Fibroblast of lung (primary cell): Measurements from ENCODE around the gene ASPRV1. TPM values are rescaled to one million over a fixed set of nuclear protein-coding genes. Genes with fewer than 3 reads are reported as not detected.

Experiments used
- DNase-seq, 2 donors: peaks; one replicate each; pipeline versions ENCODE4 v3.0.0 to v3.0.0-alpha.2; 2010; ENCODE audit warnings: low read depth in 2 of 2
- H2AFZ ChIP-seq: 2 replicates; pipeline ENCODE4 v1.5.1; 2012; ENCODE audit warnings: low read length, control low read depth, inconsistent platforms
- H3K27ac ChIP-seq: 2 replicates; pipeline ENCODE4 v1.5.1; 2011; ENCODE audit warnings: low read length, control low read depth; ENCODE audit not compliant: insufficient read depth
- H3K27me3 ChIP-seq: 2 replicates; pipeline ENCODE4 v1.5.1; 2011; ENCODE audit warnings: mild to moderate bottlenecking, low read length; ENCODE audit not compliant: control insufficient read depth, insufficient read depth
- H3K36me3 ChIP-seq: 2 replicates; pipeline ENCODE4 v1.5.1; 2011; ENCODE audit warnings: low read length; ENCODE audit not compliant: control insufficient read depth, insufficient read depth
- H3K4me1 ChIP-seq: 2 replicates; pipeline ENCODE4 v1.5.1; 2011; ENCODE audit warnings: low read length; ENCODE audit not compliant: control insufficient read depth, insufficient read depth; ENCODE audit errors: extremely low read depth
- H3K4me2 ChIP-seq: 2 replicates; pipeline ENCODE4 v1.5.1; 2011; ENCODE audit warnings: low read length, control low read depth; ENCODE audit not compliant: insufficient read depth; ENCODE audit errors: extremely low read depth
- H3K4me3 ChIP-seq, 4 experiments: fragments of 200-600 bp in 1 of 4; sonication (generic) in 1 of 4; replicated peaks in 1 of 4; 2 replicates each; pipeline ENCODE4 v1.5.1; 2011 to 2016; ENCODE audit warnings: low read length in 4 of 4, low read depth in 3 of 4, mild to moderate bottlenecking in 3 of 4, control low read depth in 2 of 4, inconsistent platforms in 1 of 4, mixed read lengths in 1 of 4; ENCODE audit not compliant: insufficient read depth in 1 of 4; ENCODE audit errors: control extremely low read depth in 1 of 4
- H3K79me2 ChIP-seq: 2 replicates; pipeline ENCODE4 v1.5.1; 2012; ENCODE audit warnings: mild to moderate bottlenecking, low read length, inconsistent platforms; ENCODE audit not compliant: control insufficient read depth, insufficient read depth
- H3K9ac ChIP-seq: 2 replicates; pipeline ENCODE4 v1.5.1; 2011; ENCODE audit warnings: mild to moderate bottlenecking, low read length, control low read depth; ENCODE audit not compliant: insufficient read depth
- H3K9me3 ChIP-seq: 2 replicates; pipeline ENCODE4 v1.5.1; 2012; ENCODE audit warnings: low read depth, low read length; ENCODE audit not compliant: control insufficient read depth, insufficient read depth
- H4K20me1 ChIP-seq: 2 replicates; pipeline ENCODE4 v1.5.1; 2011; ENCODE audit warnings: low read length; ENCODE audit not compliant: control insufficient read depth, insufficient read depth; ENCODE audit errors: extremely low read depth
- EZH2 ChIP-seq: IDR thresholded peaks from 2 replicates; pipeline ENCODE4 v1.5.1; 2012; ENCODE audit warnings: low read length, control low read depth, mild to moderate bottlenecking; ENCODE audit errors: missing control alignments
- polyA plus RNA-seq, 2 donors: library from polyadenylated mRNA; depleted of rRNA in 1 of 2; stranded (reverse) in 1 of 2; unstranded in 1 of 2; fragments of >200 nt; gene quantifications; 2 replicates each; pipeline ENCODE4 v1.2.1, GENCODE V29; 2011 to 2012; ENCODE audit warnings: missing spikeins in 1 of 2
- total RNA-seq: library from RNA; depleted of rRNA; stranded (reverse); fragments of >200 nt; gene quantifications from 2 replicates; pipeline ENCODE4 v1.2.1, GENCODE V29; 2014
- TF ChIP-seq, protein P1 (sequence below), 2 donors: IDR thresholded peaks in 1 of 2; conservative IDR thresholded peaks in 1 of 2; 1 replicate in 1 of 2; 2 replicates in 1 of 2; pipeline ENCODE4 v1.5.1; 2011 to 2012; ENCODE audit warnings: low read length in 2 of 2, control low read depth in 1 of 2, inconsistent platforms in 1 of 2, low read depth in 1 of 2, mild to moderate bottlenecking in 1 of 2

Gene ASPRV1
- total and polyA plus RNA-seq, 2 donors (not counting 1 experiment from before 2014, with no cell fraction given) = 0.08 to 0.33 TPM

DNA sequence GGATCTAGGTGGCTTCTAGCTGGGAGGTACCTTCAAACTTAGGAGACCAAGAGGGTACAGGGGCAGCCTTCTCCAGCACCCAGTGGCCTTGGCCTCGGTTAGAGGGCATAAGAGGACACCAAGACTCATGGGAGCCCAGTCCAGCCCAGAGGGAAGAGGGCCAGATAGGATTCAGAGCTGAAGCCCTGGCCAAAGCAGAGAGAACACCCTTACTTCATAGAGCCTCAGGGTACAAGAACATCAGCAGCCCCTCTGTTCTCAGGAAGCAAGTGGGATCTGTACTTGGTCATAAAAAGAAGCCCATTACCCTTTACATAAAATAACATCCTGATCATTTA, 45.0 kb upstream of the ASPRV1 start:
- H3K79me2 ChIP-seq = no peaks in the 10 kb centered on the region
- no peak for DNase-seq
- no peak overlapping the region for H3K4me3 ChIP-seq
- no peak overlapping the region for H3K4me2 ChIP-seq
- TF ChIP-seq EZH2 = no peak
- TF ChIP-seq, protein P1, sequence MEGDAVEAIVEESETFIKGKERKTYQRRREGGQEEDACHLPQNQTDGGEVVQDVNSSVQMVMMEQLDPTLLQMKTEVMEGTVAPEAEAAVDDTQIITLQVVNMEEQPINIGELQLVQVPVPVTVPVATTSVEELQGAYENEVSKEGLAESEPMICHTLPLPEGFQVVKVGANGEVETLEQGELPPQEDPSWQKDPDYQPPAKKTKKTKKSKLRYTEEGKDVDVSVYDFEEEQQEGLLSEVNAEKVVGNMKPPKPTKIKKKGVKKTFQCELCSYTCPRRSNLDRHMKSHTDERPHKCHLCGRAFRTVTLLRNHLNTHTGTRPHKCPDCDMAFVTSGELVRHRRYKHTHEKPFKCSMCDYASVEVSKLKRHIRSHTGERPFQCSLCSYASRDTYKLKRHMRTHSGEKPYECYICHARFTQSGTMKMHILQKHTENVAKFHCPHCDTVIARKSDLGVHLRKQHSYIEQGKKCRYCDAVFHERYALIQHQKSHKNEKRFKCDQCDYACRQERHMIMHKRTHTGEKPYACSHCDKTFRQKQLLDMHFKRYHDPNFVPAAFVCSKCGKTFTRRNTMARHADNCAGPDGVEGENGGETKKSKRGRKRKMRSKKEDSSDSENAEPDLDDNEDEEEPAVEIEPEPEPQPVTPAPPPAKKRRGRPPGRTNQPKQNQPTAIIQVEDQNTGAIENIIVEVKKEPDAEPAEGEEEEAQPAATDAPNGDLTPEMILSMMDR (conservative IDR thresholded peaks at IDR 0.05 in 1 of 2, IDR thresholded peaks at IDR 0.05 in 1 of 2; ENCODE audit: low read depth in 1 of 2, low read length in 2 of 2) = no peak
- no peaks in the 10 kb centered on the region for H3K27me3 ChIP-seq
- H3K9me3 ChIP-seq = no peaks in the 10 kb centered on the region
- H4K20me1 ChIP-seq = no peaks in the 10 kb centered on the region
- H3K9ac ChIP-seq = no peak overlapping the region
- no peaks in the 10 kb centered on the region for H3K4me1 ChIP-seq
- no peak overlapping the region for H2AFZ ChIP-seq
- no peaks in the 10 kb centered on the region for H3K36me3 ChIP-seq
- H3K27ac ChIP-seq = no peak overlapping the region

DNA sequence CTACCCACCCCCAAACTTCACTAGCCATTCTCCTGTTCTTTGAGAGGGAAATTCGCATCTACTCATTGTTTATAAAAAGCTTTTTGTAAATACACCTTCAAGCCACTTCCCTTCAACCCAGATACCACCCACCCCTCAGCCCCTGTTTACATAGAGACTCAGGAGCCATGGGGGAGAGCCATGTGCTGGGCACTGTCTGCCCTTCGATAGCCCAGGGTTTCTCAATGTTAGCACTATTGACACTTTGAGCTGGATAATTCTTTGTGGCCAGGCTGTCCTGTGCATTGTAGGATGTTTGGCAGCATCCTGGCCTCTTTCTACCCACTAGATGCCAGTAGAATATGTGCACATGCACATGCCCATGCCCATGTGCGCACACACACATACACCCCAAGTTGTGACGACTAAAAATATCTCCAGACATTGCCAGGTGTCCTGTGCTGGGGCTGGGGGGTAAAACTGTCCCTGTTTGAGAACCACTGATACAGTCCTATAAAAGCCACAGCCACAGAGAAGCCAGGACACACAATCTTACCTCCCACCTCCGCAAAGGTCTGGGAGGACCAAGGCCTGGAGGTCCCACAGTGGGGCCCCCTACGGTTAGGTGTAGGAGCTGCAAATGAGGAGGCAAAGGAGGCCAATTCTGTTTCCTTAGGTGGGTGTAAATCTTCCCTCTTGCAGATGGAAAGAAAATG, 44.5 kb upstream of the ASPRV1 start:
- Histone ChIP-seq H3K4me2 (no peak overlapping the region), H3K4me1 (no peaks in the 10 kb centered on the region), H3K9ac (no peak overlapping the region), H3K79me2 (no peaks in the 10 kb centered on the region), H3K4me3 (no peak overlapping the region), H3K36me3 (no peaks in the 10 kb centered on the region), H2AFZ (no peak overlapping the region), H3K27me3 (no peaks in the 10 kb centered on the region), H3K27ac (no peak overlapping the region), H3K9me3 (no peaks in the 10 kb centered on the region), H4K20me1 (no peaks in the 10 kb centered on the region)
- TF ChIP-seq EZH2 = no peak
- TF ChIP-seq, protein P1 (conservative IDR thresholded peaks at IDR 0.05 in 1 of 2, IDR thresholded peaks at IDR 0.05 in 1 of 2; ENCODE audit: low read depth in 1 of 2, low read length in 2 of 2) = no peak
- no peak for DNase-seq

DNA sequence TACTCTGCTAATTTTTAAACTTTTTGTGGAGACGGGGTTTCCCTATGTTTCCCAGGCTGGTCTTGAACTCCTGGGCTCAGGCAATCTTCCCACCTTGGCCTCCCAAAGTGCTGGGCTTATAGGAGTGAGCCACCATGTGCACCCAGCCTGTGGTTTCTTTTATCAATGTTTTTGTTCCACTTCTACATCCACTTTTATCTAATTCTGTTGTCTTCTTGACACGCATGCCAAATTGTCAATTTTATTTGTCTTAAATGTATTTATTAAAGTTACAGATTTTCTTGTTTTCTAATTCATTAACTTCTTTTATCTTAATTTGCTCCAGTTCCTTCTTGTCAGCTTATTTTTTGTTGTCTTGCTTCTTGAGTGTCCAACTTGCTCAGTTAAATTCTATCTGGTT, 43.8 kb upstream of the ASPRV1 start:
- no peak for DNase-seq
- Histone ChIP-seq H3K4me3 (no peak overlapping the region), H3K36me3 (no peaks in the 10 kb centered on the region), H3K27me3 (no peaks in the 10 kb centered on the region), H3K4me2 (no peak overlapping the region), H3K27ac (no peak overlapping the region), H3K9ac (no peak overlapping the region), H3K9me3 (no peaks in the 10 kb centered on the region), H2AFZ (no peak overlapping the region), H3K4me1 (no peaks in the 10 kb centered on the region), H3K79me2 (no peaks in the 10 kb centered on the region), H4K20me1 (no peaks in the 10 kb centered on the region)
- no peak for TF ChIP-seq EZH2
- TF ChIP-seq, protein P1 (conservative IDR thresholded peaks at IDR 0.05 in 1 of 2, IDR thresholded peaks at IDR 0.05 in 1 of 2; ENCODE audit: low read depth in 1 of 2, low read length in 2 of 2) = no peak
